H1 (cell line): ENCODE data around the gene EMX2. TPM values are rescaled to one million over a fixed set of nuclear protein-coding genes. Genes with fewer than 3 reads are reported as not detected.

Source experiments
- CTCF ChIA-PET: fragments of 300-600 bp; sonication (Branson Sonifier 250); formaldehyde crosslinking; loops from one replicate; lab custom pipeline; 2021; ENCODE audit not compliant: partially characterized antibody; lab: Charles Lee
- POLR2A ChIA-PET: fragments of 300-600 bp; sonication (Branson Sonifier 250); formaldehyde crosslinking; loops from one replicate; lab custom pipeline; 2021; ENCODE audit warnings: inconsistent platforms; ENCODE audit not compliant: partially characterized antibody; lab: Charles Lee
- DNase-seq, 2 experiments: peaks; one replicate each; pipeline versions ENCODE4 v3.0.0 to v3.0.0-alpha.2; 2010 to 2022; ENCODE audit warnings: low spot score in 2 of 2, low read depth in 1 of 2, mixed read lengths in 1 of 2
- FAIRE-seq: peaks from 2 replicates; lab custom pipeline; 2011; peaks lifted over from hg19 to GRCh38; lab: Jason Lieb, UNC
- H2AFZ ChIP-seq: 2 replicates; pipeline ENCODE4 v1.8.1; 2012; ENCODE audit warnings: low read length, inconsistent platforms
- H2AK5ac ChIP-seq: 2 replicates; pipeline ENCODE4 v1.6.1; 2013; ENCODE audit warnings: low read depth, low read length
- H2BK120ac ChIP-seq: replicated peaks from 2 replicates; pipeline ENCODE3; 2013; ENCODE audit warnings: low read depth, low read length, inconsistent platforms
- H2BK12ac ChIP-seq: 2 replicates; pipeline ENCODE4 v1.6.1; 2013; ENCODE audit warnings: low read depth, low read length
- H2BK15ac ChIP-seq: 2 replicates; pipeline ENCODE4 v1.6.1; 2013; ENCODE audit warnings: low read length
- H2BK20ac ChIP-seq: 2 replicates; pipeline ENCODE4 v1.6.1; 2013; ENCODE audit warnings: low read length
- H2BK5ac ChIP-seq: 2 replicates; pipeline ENCODE4 v1.6.1; 2013; ENCODE audit warnings: low read depth, low read length
- H3K14ac ChIP-seq: 2 replicates; pipeline ENCODE4 v1.6.1; 2013; ENCODE audit warnings: inconsistent platforms; ENCODE audit not compliant: insufficient read length
- H3K18ac ChIP-seq: 2 replicates; pipeline ENCODE4 v1.6.1; 2013; ENCODE audit warnings: low read length; ENCODE audit errors: extremely low read depth
- H3K23ac ChIP-seq: 2 replicates; pipeline ENCODE4 v1.6.1; 2013; ENCODE audit warnings: inconsistent platforms; ENCODE audit not compliant: insufficient read length
- H3K23me2 ChIP-seq: 2 replicates; pipeline ENCODE4 v1.6.1; 2013; ENCODE audit warnings: low read depth, low read length
- H3K27ac ChIP-seq: 2 replicates; pipeline ENCODE4 v1.6.1; 2011; ENCODE audit warnings: low read depth, low read length, inconsistent platforms
- H3K27me3 ChIP-seq, 4 experiments: replicated peaks in 1 of 4; 1 replicate in 1 of 4; 2 replicates in 3 of 4; pipeline versions ENCODE4 v1.6.1 to v1.8.1; 2011 to 2013; ENCODE audit warnings: low read length in 3 of 4, mild to moderate bottlenecking in 3 of 4, inconsistent platforms in 2 of 4, mixed read lengths in 2 of 4, moderate library complexity in 1 of 4; ENCODE audit not compliant: control insufficient read depth in 3 of 4, insufficient read depth in 3 of 4; ENCODE audit errors: extremely low read depth in 1 of 4
- H3K36me3 ChIP-seq, 4 experiments: 2 replicates each; pipeline versions ENCODE4 v1.6.1 to v1.8.1; 2011 to 2013; ENCODE audit warnings: mild to moderate bottlenecking in 4 of 4, low read length in 3 of 4, moderate library complexity in 2 of 4, control low read depth in 1 of 4, inconsistent platforms in 1 of 4; ENCODE audit not compliant: insufficient read depth in 4 of 4, control insufficient read depth in 2 of 4
- H3K4ac ChIP-seq: replicated peaks from 2 replicates; pipeline ENCODE3; 2013; ENCODE audit warnings: low read length, low read depth, mixed read lengths, inconsistent platforms; ENCODE audit not compliant: insufficient read length
- H3K4me1 ChIP-seq, 4 experiments: replicated peaks in 1 of 4; 1 replicate in 1 of 4; 2 replicates in 3 of 4; pipeline versions ENCODE4 v1.6.1 to v1.8.1; 2011 to 2013; ENCODE audit warnings: low read length in 3 of 4, inconsistent platforms in 2 of 4, mixed read lengths in 1 of 4; ENCODE audit not compliant: insufficient read depth in 4 of 4, control insufficient read depth in 3 of 4
- H3K4me2 ChIP-seq, 2 experiments: 2 replicates each; pipeline versions ENCODE4 v1.6.1 to v1.8.1; 2011 to 2013; ENCODE audit warnings: low read depth in 2 of 2, low read length in 2 of 2, control low read depth in 1 of 2, inconsistent platforms in 1 of 2, mild to moderate bottlenecking in 1 of 2; ENCODE audit not compliant: insufficient read depth in 1 of 2
- H3K4me3 ChIP-seq, 4 experiments: fragments of 200-600, 300-600 bp in 1 of 4; sonication (generic), shearing (Covaris generic), sonication (Bioruptor Twin) in 1 of 4; 2 replicates each; pipeline versions ENCODE4 v1.5.1 to v1.8.1; 2011 to 2016; ENCODE audit warnings: low read length in 4 of 4, low read depth in 3 of 4, control low read depth in 2 of 4, inconsistent platforms in 2 of 4, mild to moderate bottlenecking in 2 of 4, mixed read lengths in 1 of 4, moderate library complexity in 1 of 4; ENCODE audit not compliant: insufficient read depth in 2 of 4; ENCODE audit errors: extremely low read depth in 1 of 4
- H3K56ac ChIP-seq: replicated peaks from 2 replicates; pipeline ENCODE3; 2013; ENCODE audit warnings: low read depth, mild to moderate bottlenecking, mixed read lengths, low read length, inconsistent platforms; ENCODE audit not compliant: insufficient read length
- H3K79me1 ChIP-seq: 2 replicates; pipeline ENCODE4 v1.6.1; 2013; ENCODE audit warnings: low read depth, low read length, control low read depth
- H3K79me2 ChIP-seq, 2 experiments: 2 replicates each; pipeline versions ENCODE4 v1.6.1 to v1.8.1; 2012 to 2013; ENCODE audit warnings: low read length in 2 of 2, mild to moderate bottlenecking in 2 of 2, inconsistent platforms in 1 of 2; ENCODE audit not compliant: insufficient read depth in 2 of 2, control insufficient read depth in 1 of 2
- H3K9ac ChIP-seq, 4 experiments: replicated peaks in 1 of 4; 1 replicate in 1 of 4; 2 replicates in 3 of 4; pipeline versions ENCODE4 v1.6.1 to v1.8.1; 2011 to 2013; ENCODE audit warnings: low read depth in 3 of 4, low read length in 3 of 4, control low read depth in 2 of 4, mild to moderate bottlenecking in 2 of 4, moderate library complexity in 2 of 4, inconsistent platforms in 1 of 4; ENCODE audit errors: extremely low read depth in 1 of 4
- H3K9me3 ChIP-seq, 2 experiments: 2 replicates each; pipeline versions ENCODE4 v1.6.1 to v1.8.1; 2012 to 2013; ENCODE audit warnings: mild to moderate bottlenecking in 2 of 2, moderate library complexity in 2 of 2, control low read depth in 1 of 2, inconsistent platforms in 1 of 2, low read depth in 1 of 2, low read length in 1 of 2, mixed read lengths in 1 of 2; ENCODE audit not compliant: insufficient read depth in 2 of 2
- H4K20me1 ChIP-seq, 2 experiments: replicated peaks in 1 of 2; 2 replicates each; pipeline versions ENCODE3 to v1.8.1; 2011 to 2013; ENCODE audit warnings: inconsistent platforms in 2 of 2, low read length in 2 of 2, mild to moderate bottlenecking in 1 of 2; ENCODE audit not compliant: insufficient read depth in 2 of 2, control insufficient read depth in 1 of 2
- H4K5ac ChIP-seq: 2 replicates; pipeline ENCODE4 v1.6.1; 2013; ENCODE audit warnings: low read length, low read depth, mixed read lengths, inconsistent platforms; ENCODE audit not compliant: insufficient read length
- H4K8ac ChIP-seq: 2 replicates; pipeline ENCODE4 v1.8.0; 2013; ENCODE audit warnings: mild to moderate bottlenecking, moderate library complexity, low read length, inconsistent platforms; ENCODE audit not compliant: insufficient read depth; ENCODE audit errors: extremely low read depth
- H4K91ac ChIP-seq: replicated peaks from 2 replicates; pipeline ENCODE3; 2013; ENCODE audit warnings: low read length, mixed read lengths, inconsistent platforms; ENCODE audit not compliant: insufficient read length
- CBX8 ChIP-seq: fragments of 300-800, 300-1000 bp; sonication (generic); IDR thresholded peaks from 2 replicates; pipeline ENCODE4 v1.7.1; 2016; ENCODE audit warnings: low read depth, low read length, borderline replicate concordance
- RNF2 ChIP-seq: fragments of 200-900, 300-1000 bp; sonication (generic); IDR thresholded peaks from 2 replicates; pipeline ENCODE4 v1.7.1; 2016; ENCODE audit warnings: borderline replicate concordance, low read depth, mild to moderate bottlenecking, antibody characterized with exemption, low read length; ENCODE audit not compliant: poor library complexity, severe bottlenecking; ENCODE audit errors: missing control alignments
- RXRA ChIP-seq: IDR thresholded peaks from 2 replicates; pipeline ENCODE4 v1.6.1; 2011; ENCODE audit warnings: low read depth, mild to moderate bottlenecking, low read length, moderate library complexity; ENCODE audit not compliant: insufficient read depth
- TAF7 ChIP-seq: optimal IDR thresholded peaks from 2 replicates; pipeline ENCODE3; 2011; ENCODE audit warnings: low read depth, mild to moderate bottlenecking, inconsistent platforms, low read length, moderate library complexity, borderline replicate concordance
- WGBS, 2 experiments: shearing (Covaris generic) in 1 of 2; methylation state at CpG; one replicate each; pipeline versions ENCODE4 v1.1.6 to v1.1.7; 2013 to 2015; ENCODE audit warnings: low lambda C conversion rate in 2 of 2, mixed read lengths in 2 of 2, inconsistent platforms in 1 of 2, low coverage in 1 of 2, missing lambda C conversion rate in 1 of 2; ENCODE audit not compliant: insufficient replicate concordance in 2 of 2, insufficient coverage in 1 of 2, insufficient read length in 1 of 2; ENCODE audit errors: extremely low coverage in 1 of 2, missing lambda C conversion rate in 1 of 2; 5-methylcytosine and 5-hydroxymethylcytosine counted together
- polyA plus RNA-seq, 7 experiments: library from polyadenylated mRNA; depleted of rRNA in 3 of 7; stranded (reverse) in 5 of 7; unstranded in 2 of 7; fragments of >200 nt in 5 of 7; fragments of 200-250 nt in 2 of 7; gene quantifications; 1 replicate in 5 of 7; 2 replicates in 1 of 7; 4 replicates in 1 of 7; pipeline versions ENCODE4 v1.2.1 to v1.2.3, GENCODE V29; 2011 to 2013; ENCODE audit warnings: missing spikeins in 2 of 7, mixed read lengths in 2 of 7
- total RNA-seq: library from RNA; stranded (reverse); fragmentation: NEBNext Ultra II Directional; extraction: Animal tissue kit (Norgen Biotek cat#: 25700); gene quantifications from 2 replicates; pipeline ENCODE4 v1.2.1, GENCODE V29; 2021

EMX2 gene
- total and polyA plus RNA-seq, 2 of the 8 experiments (the other 6 are each of a cell fraction or from before 2014, with no cell fraction given) = not detected

GRCh38 chr10:117533507-117534281 lies 8.9 kb upstream of the EMX2 start:
- POLR2A ChIA-PET = interaction anchor here (1.3 to 1.6 kb wide), 3 partner anchors 20 to 399 kb away, joined by 3 to 6 read pairs (median 3); no protein-coding TSS in a partner anchor
- no peaks in the 10 kb centered on the region for H3K79me2 ChIP-seq
- TF ChIP-seq TAF7 (no peak), CBX8 (peak; percentile 92; the same call in 1 of the 2 replicates), RXRA (no peak), RNF2 (peak; percentile 81)
- TF ChIP-seq, all 59 proteins: peak for 2
- Histone ChIP-seq H2BK15ac (no peak overlapping the region), H3K4me1 (peaks cover 0 to 36% (median 15%) of the 10 kb centered on the region in 4 experiments; a peak in 5 of 7 replicates), H3K79me1 (no peaks in the 10 kb centered on the region), H3K27me3 (peaks cover 83 to 99% (median 93%) of the 10 kb centered on the region in 4 experiments), H4K5ac (no peak overlapping the region), H3K23ac (no peak overlapping the region), H3K9ac (no peak overlapping the region), H2BK20ac (no peak overlapping the region), H4K8ac (no peak overlapping the region), H2BK5ac (no peak overlapping the region), H2BK120ac (no peak overlapping the region), H3K27ac (no peak overlapping the region), H3K4ac (no peak overlapping the region), H3K56ac (no peak overlapping the region), H3K23me2 (no peaks in the 10 kb centered on the region; the same call in 1 of the 2 replicates), H3K18ac (no peak overlapping the region), H3K9me3 (no peaks in the 10 kb centered on the region), H3K36me3 (peaks cover 0 to 14% (median 0%) of the 10 kb centered on the region in 4 experiments; a peak in 1 of 8 replicates), H3K4me3 (peak overlapping the region in 2 of 4 experiments; percentile 27 to 45; a peak in 2 of 8 replicates), H4K91ac (no peak overlapping the region), H3K4me2 (peak overlapping the region; percentile 56 to 68), H4K20me1 (peaks cover 28 to 37% of the 10 kb centered on the region in 2 experiments), H2BK12ac (no peak overlapping the region), H2AK5ac (0 out of 2 replicates have a peak overlapping the region, but pooled peaks have one; percentile 31), H3K14ac (no peak overlapping the region), H2AFZ (no peak overlapping the region)
- WGBS, 2 experiments = 13% methylated on average over 24 of the region's 24 CpGs; no CpG with 5 or more reads in 1 of the 2 experiments
- CTCF ChIA-PET = interaction anchor here (0.7 to 10.2 kb wide), 15 partner anchors 9 to 725 kb away, joined by 3 to 69 read pairs (median 4); partner anchors contain the start of gene EMX2
- DNase-seq = no peak
- FAIRE-seq = no peak
